NB4 (cell line): ENCODE data around the gene ZNF628.
A peak's percentile ranks its signal among the peaks of the same experiment; 100 is the strongest.
"Not testable (repeated sequence)": the region's sequence is repeated elsewhere in the genome, so short reads cannot be mapped to it uniquely, and the experiment has no call there.

Experiments
- DNase-seq: peaks from one replicate; pipeline ENCODE4 v3.0.0; 2010; ENCODE audit warnings: low read depth
- H3K4me3 ChIP-seq: one replicate; pipeline ENCODE4 v1.5.1; 2011; ENCODE audit warnings: mild to moderate bottlenecking, low read depth, low read length, moderate library complexity
- CTCF ChIP-seq: IDR thresholded peaks from one replicate; pipeline ENCODE4 v1.5.1; 2012; ENCODE audit warnings: low read depth, low read length
- MYC ChIP-seq: IDR thresholded peaks from 2 replicates; pipeline ENCODE4 v1.6.1; 2011; ENCODE audit warnings: low read depth, low read length
- POLR2A ChIP-seq: IDR thresholded peaks from 2 replicates; pipeline ENCODE4 v1.6.1; 2011; ENCODE audit warnings: mild to moderate bottlenecking; ENCODE audit not compliant: insufficient read length; ENCODE audit errors: extremely low read depth
- TF ChIP-seq, protein P1 (sequence below): IDR thresholded peaks from 2 replicates; pipeline ENCODE4 v1.6.1; 2011; ENCODE audit warnings: low read depth, low read length

The ZNF628 gene

DNA sequence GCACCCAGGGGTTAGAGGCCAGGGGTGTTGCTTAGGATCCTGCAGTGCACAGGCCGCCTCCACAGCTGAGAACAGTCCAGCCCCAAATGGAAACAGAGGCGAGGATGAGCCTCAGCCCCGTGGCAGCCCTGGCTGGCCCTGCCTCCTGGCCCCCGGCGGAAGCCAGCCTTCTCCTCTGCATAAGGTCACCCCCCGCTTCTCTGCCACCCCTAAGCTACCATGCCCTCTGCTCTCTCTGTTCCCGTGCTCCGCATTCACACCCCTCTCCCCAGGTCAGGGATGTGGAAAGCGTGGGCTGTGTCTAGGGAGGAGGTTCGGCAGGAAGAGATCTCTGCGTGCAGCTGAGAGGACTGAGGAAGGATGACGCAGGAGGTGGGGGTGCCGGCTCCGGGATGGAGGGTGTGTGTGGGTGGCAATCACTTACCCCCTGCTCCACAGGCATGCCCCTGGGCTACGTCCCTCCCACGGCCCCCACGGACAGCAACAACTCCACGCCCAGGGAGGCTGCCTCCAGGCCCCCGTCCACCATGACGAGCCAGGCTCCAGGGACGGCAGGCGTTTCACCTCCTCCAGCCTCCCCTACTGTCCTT is 17.9 kb downstream of the ZNF628 start:
- H3K4me3 ChIP-seq: peak overlapping the region; percentile 16
- TF ChIP-seq, protein P1, sequence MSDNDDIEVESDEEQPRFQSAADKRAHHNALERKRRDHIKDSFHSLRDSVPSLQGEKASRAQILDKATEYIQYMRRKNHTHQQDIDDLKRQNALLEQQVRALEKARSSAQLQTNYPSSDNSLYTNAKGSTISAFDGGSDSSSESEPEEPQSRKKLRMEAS: no peak
- no peak for TF ChIP-seq MYC
- no peak for TF ChIP-seq CTCF
- TF ChIP-seq POLR2A: no peak
- DNase-seq: peak; percentile 60

DNA sequence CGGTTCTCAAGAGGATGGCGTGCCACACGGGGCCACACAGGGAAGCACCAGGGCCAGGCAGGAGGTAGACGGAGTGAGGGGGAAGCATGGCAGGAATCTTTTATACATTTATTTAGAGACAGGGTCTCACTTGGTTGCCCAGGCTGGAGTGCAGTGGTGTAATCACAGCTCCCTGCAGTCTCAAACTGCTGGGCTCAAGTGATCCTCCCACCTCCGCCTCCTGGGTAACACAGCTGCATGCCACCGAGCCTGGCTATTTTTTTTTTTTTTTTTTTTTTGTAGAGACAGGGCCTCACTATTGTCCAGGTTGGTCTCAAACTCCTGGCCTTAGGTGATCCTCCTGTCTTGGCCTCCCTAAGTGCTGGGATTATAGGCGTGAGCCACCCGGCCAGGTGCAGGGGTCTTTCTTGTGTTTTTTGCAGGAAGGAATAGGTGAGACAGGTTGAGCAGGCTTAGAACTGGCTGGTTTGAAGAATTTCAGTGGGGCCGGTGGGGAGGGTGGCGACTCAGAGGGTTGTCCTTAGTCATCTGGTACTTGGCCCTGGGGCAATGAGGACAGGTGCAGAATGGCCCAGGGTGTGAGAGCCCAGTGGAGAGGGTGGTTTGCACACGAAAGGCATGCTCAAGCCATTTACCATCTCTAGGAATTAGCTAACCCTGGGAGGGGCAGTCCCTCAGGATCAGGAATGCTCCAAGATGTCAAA is 19.4 kb downstream of the ZNF628 start:
- TF ChIP-seq, protein P1: no peak
- TF ChIP-seq CTCF (no peak), POLR2A (no peak), MYC (no peak)
- no peak overlapping the region for H3K4me3 ChIP-seq
- DNase-seq: no peak

- DNase-seq, H3K4me3 ChIP-seq: not testable (repeated sequence)
These were observed 20.4 kb downstream of the ZNF628 start for GRCh38 chr19:55496820-55497219.

- TF ChIP-seq, protein P1: no peak
- no peak for DNase-seq
- no peak overlapping the region for H3K4me3 ChIP-seq
These were observed 21.3 kb downstream of the ZNF628 start for GRCh38 chr19:55497763-55498162.

DNA sequence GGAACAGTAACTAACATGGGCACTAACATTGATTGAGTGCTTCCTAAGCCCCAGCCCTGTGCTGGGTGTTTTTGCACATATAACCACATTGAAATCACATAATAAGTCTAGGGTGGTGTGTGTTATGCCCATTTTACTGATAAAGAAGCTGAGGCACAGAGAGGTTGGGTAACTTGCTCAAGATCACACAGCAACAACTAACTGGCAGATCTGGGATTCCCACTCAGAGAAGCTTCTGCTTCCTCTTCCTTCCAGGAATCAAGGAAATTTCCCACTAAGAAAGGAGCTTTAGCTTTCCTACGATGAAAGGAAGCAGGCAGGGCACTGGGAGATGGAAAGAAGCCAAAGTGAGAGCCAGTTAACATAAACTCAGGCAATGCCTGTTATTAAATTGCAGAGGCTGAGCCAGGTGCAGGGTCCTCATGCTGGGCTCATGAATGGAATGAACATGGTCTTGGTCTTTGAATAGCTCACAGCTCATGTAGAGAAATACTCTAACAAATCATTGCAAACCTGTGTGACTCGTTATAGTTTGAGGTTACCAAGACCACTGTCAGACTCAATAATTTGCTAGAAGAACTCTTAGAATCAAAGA is 21.9 kb downstream of the ZNF628 start:
- DNase-seq: no peak
- H3K4me3 ChIP-seq: no peak overlapping the region
- TF ChIP-seq POLR2A: no peak
- TF ChIP-seq CTCF: no peak
- no peak for TF ChIP-seq MYC
- TF ChIP-seq, protein P1: no peak

GRCh38 chr19:55500368-55500952 is 24.0 kb downstream of the ZNF628 start:
- DNase-seq: no peak
- TF ChIP-seq MYC: no peak
- TF ChIP-seq, protein P1: no peak
- no peak for TF ChIP-seq CTCF
- TF ChIP-seq POLR2A: no peak
- H3K4me3 ChIP-seq: no peak overlapping the region
